GM12873 (cell line): ENCODE results near the gene TMEM79.

Source experiments
- CTCF ChIP-seq: IDR thresholded peaks from 2 replicates; pipeline ENCODE4 v1.5.1; 2012; ENCODE audit warnings: low read depth, mild to moderate bottlenecking, moderate library complexity, low read length, control low read depth; ENCODE audit not compliant: insufficient read depth; ENCODE audit errors: missing control alignments

TMEM79 gene

DNA sequence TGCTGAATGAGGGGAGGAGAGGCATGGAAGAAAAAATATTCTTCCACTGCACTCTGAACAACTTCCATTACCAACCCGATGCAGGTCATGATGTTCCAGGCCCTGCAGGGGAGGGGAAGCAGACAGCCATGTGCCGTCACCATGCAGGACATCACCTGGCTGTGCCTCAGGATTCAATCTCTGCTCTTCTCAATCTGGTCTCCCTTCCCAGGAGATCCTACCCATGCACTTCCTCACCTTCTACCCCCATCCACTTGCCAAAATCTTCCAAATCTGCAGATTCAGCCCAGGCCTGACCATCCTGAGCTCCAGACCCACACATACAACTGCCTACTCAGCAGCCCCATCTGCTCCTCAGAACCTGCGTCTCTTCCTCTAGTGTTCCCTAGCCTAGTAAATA, 30.5 kb upstream of the TMEM79 start:
- no peak for TF ChIP-seq CTCF

DNA sequence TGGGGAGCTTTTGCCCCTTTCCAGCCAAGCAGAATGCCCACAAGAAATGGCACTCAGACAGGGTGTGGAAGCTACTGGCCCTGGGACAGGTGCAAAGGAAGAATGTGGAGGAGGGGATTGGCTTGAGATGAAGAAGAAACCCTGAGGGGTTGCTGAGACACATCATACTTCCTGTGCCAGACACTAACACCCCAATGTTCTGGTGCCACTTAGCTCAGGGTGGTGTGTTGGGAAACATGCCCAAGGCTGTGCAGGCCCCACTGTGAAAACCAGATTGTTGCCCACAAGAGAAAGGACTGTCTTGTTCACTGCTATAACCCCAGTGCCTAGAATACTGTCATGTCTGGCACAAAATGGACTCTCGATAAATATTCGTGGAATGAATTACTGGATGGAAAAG, 26.4 kb upstream of the TMEM79 start:
- TF ChIP-seq CTCF: no peak

DNA sequence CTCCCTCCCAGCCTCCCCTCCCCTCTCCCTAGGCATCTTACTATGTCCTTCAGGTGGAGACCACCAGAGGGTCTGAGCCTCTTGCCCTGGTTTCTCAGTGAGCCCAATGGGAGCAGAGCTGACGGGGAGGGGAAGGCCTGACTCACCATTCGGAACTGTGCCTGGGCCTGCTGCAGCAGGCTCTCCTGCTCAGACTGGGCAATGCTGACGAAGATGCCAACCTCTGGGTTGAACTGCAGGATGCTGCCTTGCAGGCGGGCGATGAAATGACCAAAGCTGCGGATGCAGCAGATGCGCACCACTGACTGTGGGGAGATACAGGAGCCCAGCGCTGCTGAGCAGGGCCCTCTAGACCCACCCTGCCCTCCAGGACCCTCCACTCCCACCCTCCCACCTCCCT, 25.3 kb upstream of the TMEM79 start:
- no peak for TF ChIP-seq CTCF

GRCh38 chr1:156259805-156260204, 24.3 kb upstream of the TMEM79 start:
- no peak for TF ChIP-seq CTCF

GRCh38 chr1:156260896-156261295, 23.2 kb upstream of the TMEM79 start:
- TF ChIP-seq CTCF: no peak

GRCh38 chr1:156262461-156263287, 21.5 kb upstream of the TMEM79 start:
- no peak for TF ChIP-seq CTCF

DNA sequence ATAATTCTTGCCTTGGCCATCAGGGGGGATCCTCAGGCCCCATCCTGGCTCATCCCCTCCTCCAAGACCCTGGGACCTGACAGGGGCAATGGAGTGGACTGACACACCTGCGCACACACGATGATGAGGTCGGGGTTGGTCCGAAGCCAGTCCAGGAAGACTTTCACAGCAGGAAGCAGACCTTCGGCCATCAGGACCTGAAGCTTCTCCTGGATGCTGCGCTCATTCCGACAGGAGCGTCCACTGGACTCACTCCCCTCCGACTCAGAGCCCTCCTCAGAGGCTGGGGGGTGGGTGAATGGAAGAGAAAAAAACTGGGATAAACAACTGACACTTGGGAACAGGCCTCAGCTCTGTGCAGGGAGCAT, 20.9 kb upstream of the TMEM79 start:
- TF ChIP-seq CTCF: no peak
